ENCODE measurements around the gene PCDHGB2.

Gene PCDHGB2

GRCh38 chr5:141409598-141410306 lies 50.0 kb downstream of the PCDHGB2 start:
- POLR2A ChIA-PET: no interaction called here
- TF ChIP-seq CTCF (IDR thresholded peaks at IDR 0.05; ENCODE audit: control extremely low read depth, extremely low read depth, low read depth, missing control alignments): no peak
- CTCF ChIA-PET: interaction anchor here (1.0 to 2.6 kb wide), 3 partner anchors 11 to 148 kb away, joined by 3 to 8 read pairs (median 4); partner anchors contain the start of gene PCDHGA11
- DNase-seq (ENCODE audit: extremely low spot score): no peak

- ChIA-PET POLR2A (no interaction called here), CTCF (interaction anchor here (1.2 to 12.7 kb wide), 7 partner anchors 10 to 152 kb away, joined by 3 to 180 read pairs (median 53); partner anchors contain the start of genes PCDHGA1, PCDHGA11 and PCDHGB5)
- no peak for DNase-seq (ENCODE audit: extremely low spot score)
- TF ChIP-seq CTCF (IDR thresholded peaks at IDR 0.05; ENCODE audit: control extremely low read depth, extremely low read depth, low read depth, missing control alignments): no peak
Measured at GRCh38 chr5:141411575-141411974, 51.8 kb downstream of the PCDHGB2 start.

All from GM10248 (cell line).